ENCODE measurements around the gene CCL17. TPM values are rescaled to one million over a fixed set of nuclear protein-coding genes. Genes with fewer than 3 reads are reported as not detected.
"Not testable (repeated sequence)": the region's sequence is repeated elsewhere in the genome, so short reads cannot be mapped to it uniquely, and the experiment has no call there.

The CCL17 gene
- total RNA-seq, 1 experiment from 2014 or later, result not detected

GRCh38 chr16:57395026-57395425 is 9.5 kb upstream of the CCL17 start:
- no peaks in the 10 kb centered on the region for H3K4me1 Mint-ChIP-seq (ENCODE audit: low read depth, unreplicated experiment)
- no peak for DNase-seq
- Histone ChIP-seq H3K27me3 (replicated peaks; ENCODE audit: control insufficient read depth, insufficient read depth, low read length) (no peaks in the 10 kb centered on the region), H3K4me1 (no peaks in the 10 kb centered on the region), H3K36me3 (ENCODE audit: control insufficient read depth, insufficient read depth, low read length) (no peaks in the 10 kb centered on the region), H3K9me3 (peaks cover 7% of the 10 kb centered on the region; the same call in 1 of the 2 replicates), H3K4me3 (ENCODE audit: low read depth, low read length) (no peak overlapping the region)
- no peak overlapping the region for H3K4me3 Mint-ChIP-seq (ENCODE audit: unreplicated experiment)
- intact Hi-C loops (cut with micrococcal nuclease; ENCODE audit: unreplicated experiment), result no loop called here
- POLR2A ChIA-PET, result no interaction called here
- no peaks in the 10 kb centered on the region for H3K27me3 Mint-ChIP-seq (ENCODE audit: insufficient read depth, unreplicated experiment)
- no peak overlapping the region for H3K27ac Mint-ChIP-seq (ENCODE audit: unreplicated experiment)
- CTCF ChIA-PET, result no interaction called here
- no peak for TF ChIP-seq CTCF (IDR thresholded peaks at IDR 0.05; ENCODE audit: insufficient read depth in 1 of 2, low read depth in 1 of 2, low read length in 1 of 2, severe bottlenecking in 1 of 2, unreplicated experiment in 1 of 2)
- no peaks in the 10 kb centered on the region for H3K9me3 Mint-ChIP-seq (ENCODE audit: unreplicated experiment)
- H3K36me3 Mint-ChIP-seq (ENCODE audit: insufficient read depth, unreplicated experiment), result no peaks in the 10 kb centered on the region
- no TSS peak for BruUV-seq (replicated peaks)

- H3K27me3 Mint-ChIP-seq (ENCODE audit: insufficient read depth, unreplicated experiment), result no peaks in the 10 kb centered on the region
- ChIA-PET POLR2A (no interaction called here), CTCF (no interaction called here)
- no peak overlapping the region for H3K4me3 ChIP-seq (ENCODE audit: low read depth, low read length)
- no peaks in the 10 kb centered on the region for H3K36me3 ChIP-seq (ENCODE audit: control insufficient read depth, insufficient read depth, low read length)
- H3K9me3 ChIP-seq, result peaks cover 7% of the 10 kb centered on the region; the same call in 1 of the 2 replicates
- H3K27ac Mint-ChIP-seq (ENCODE audit: unreplicated experiment), result no peak overlapping the region
- no peaks in the 10 kb centered on the region for H3K27me3 ChIP-seq (replicated peaks; ENCODE audit: control insufficient read depth, insufficient read depth, low read length)
- H3K4me1 Mint-ChIP-seq (ENCODE audit: low read depth, unreplicated experiment), result no peaks in the 10 kb centered on the region
- H3K36me3 Mint-ChIP-seq (ENCODE audit: insufficient read depth, unreplicated experiment), result no peaks in the 10 kb centered on the region
- BruUV-seq (replicated peaks), result no TSS peak
- DNase-seq, result no peak
- no peak for TF ChIP-seq CTCF (IDR thresholded peaks at IDR 0.05; ENCODE audit: insufficient read depth in 1 of 2, low read depth in 1 of 2, low read length in 1 of 2, severe bottlenecking in 1 of 2, unreplicated experiment in 1 of 2)
- H3K4me1 ChIP-seq, result no peaks in the 10 kb centered on the region
- intact Hi-C loops (cut with micrococcal nuclease; ENCODE audit: unreplicated experiment), result no loop called here
- no peaks in the 10 kb centered on the region for H3K9me3 Mint-ChIP-seq (ENCODE audit: unreplicated experiment)
- H3K4me3 Mint-ChIP-seq (ENCODE audit: unreplicated experiment), result no peak overlapping the region
Measured at GRCh38 chr16:57396786-57397185, 7.8 kb upstream of the CCL17 start.

- H3K4me3 ChIP-seq (ENCODE audit: low read depth, low read length); H3K27me3 ChIP-seq (replicated peaks; ENCODE audit: control insufficient read depth, insufficient read depth, low read length); H3K36me3 Mint-ChIP-seq (ENCODE audit: insufficient read depth, unreplicated experiment); H3K4me1 Mint-ChIP-seq (ENCODE audit: low read depth, unreplicated experiment); BruUV-seq (replicated peaks); H3K27me3 Mint-ChIP-seq (ENCODE audit: insufficient read depth, unreplicated experiment); CTCF ChIA-PET; intact Hi-C loops (cut with micrococcal nuclease; ENCODE audit: unreplicated experiment); POLR2A ChIA-PET; H3K4me1 ChIP-seq; DNase-seq; H3K36me3 ChIP-seq (ENCODE audit: control insufficient read depth, insufficient read depth, low read length); H3K27ac Mint-ChIP-seq (ENCODE audit: unreplicated experiment); H3K4me3 Mint-ChIP-seq (ENCODE audit: unreplicated experiment); H3K9me3 Mint-ChIP-seq (ENCODE audit: unreplicated experiment); H3K9me3 ChIP-seq: not testable (repeated sequence)
Measured at GRCh38 chr16:57397493-57397892, 7.1 kb upstream of the CCL17 start.

Measured in Caco-2 (cell line).